Neuronal stem cell (in vitro differentiated cells): ENCODE measurements around the gene NECTIN1.

Experiments used
- DNase-seq: peaks from one replicate; pipeline ENCODE4 v3.0.0-alpha.2; 2013; ENCODE audit warnings: low spot score
- H2AFZ ChIP-seq: one replicate; pipeline ENCODE4 v1.6.1; 2013; ENCODE audit warnings: mild to moderate bottlenecking, low read length, inconsistent platforms
- H2AK5ac ChIP-seq: 2 replicates; pipeline ENCODE4 v1.6.1; 2013; ENCODE audit warnings: low read depth, mild to moderate bottlenecking, inconsistent platforms, low read length, moderate library complexity, mixed read lengths
- H2BK120ac ChIP-seq: 2 replicates; pipeline ENCODE4 v1.6.1; 2013; ENCODE audit warnings: low read depth, mild to moderate bottlenecking, inconsistent platforms, low read length, moderate library complexity, mixed read lengths
- H2BK12ac ChIP-seq: one replicate; pipeline ENCODE4 v1.6.1; 2013; ENCODE audit warnings: low read length, inconsistent platforms
- H2BK15ac ChIP-seq: 2 replicates; pipeline ENCODE4 v1.6.1; 2013; ENCODE audit warnings: mild to moderate bottlenecking, low read length, inconsistent platforms, mixed read lengths
- H2BK5ac ChIP-seq: one replicate; pipeline ENCODE4 v1.6.1; 2013; ENCODE audit warnings: inconsistent platforms, mild to moderate bottlenecking, low read length, moderate library complexity
- H3K14ac ChIP-seq: one replicate; pipeline ENCODE4 v1.6.1; 2013; ENCODE audit warnings: low read length, inconsistent platforms
- H3K18ac ChIP-seq: 2 replicates; pipeline ENCODE4 v1.6.1; 2013; ENCODE audit warnings: low read length, inconsistent platforms
- H3K23ac ChIP-seq: 2 replicates; pipeline ENCODE4 v1.6.1; 2013; ENCODE audit warnings: low read depth, mild to moderate bottlenecking, mixed read lengths, low read length, inconsistent platforms; ENCODE audit not compliant: poor library complexity
- H3K27ac ChIP-seq: replicated peaks from 3 replicates; pipeline ENCODE4 v1.5.1; 2013; ENCODE audit warnings: low read length, inconsistent platforms
- H3K27me3 ChIP-seq, 3 experiments: 2 replicates each; pipeline ENCODE4 v1.6.1; 2013; ENCODE audit warnings: low read length in 3 of 3, mild to moderate bottlenecking in 2 of 3, inconsistent platforms in 1 of 3, low read depth in 1 of 3, mixed read lengths in 1 of 3, moderate library complexity in 1 of 3; ENCODE audit not compliant: control insufficient read depth in 3 of 3, insufficient read depth in 3 of 3
- H3K36me3 ChIP-seq, 2 donors: replicated peaks in 1 of 2; 2 replicates each; pipeline ENCODE4 v1.6.1; 2013; ENCODE audit warnings: low read length in 2 of 2; ENCODE audit not compliant: control insufficient read depth in 2 of 2, insufficient read depth in 2 of 2
- H3K4ac ChIP-seq: 2 replicates; pipeline ENCODE4 v1.6.1; 2013; ENCODE audit warnings: inconsistent platforms, mild to moderate bottlenecking, low read length, moderate library complexity
- H3K4me1 ChIP-seq, 2 donors: 1 replicate in 1 of 2; 2 replicates in 1 of 2; pipeline ENCODE4 v1.6.1; 2013; ENCODE audit warnings: low read length in 2 of 2, low read depth in 1 of 2; ENCODE audit not compliant: control insufficient read depth in 2 of 2, insufficient read depth in 1 of 2
- H3K4me2 ChIP-seq: one replicate; pipeline ENCODE4 v1.6.1; 2013; ENCODE audit warnings: mild to moderate bottlenecking, low read length, inconsistent platforms; ENCODE audit not compliant: insufficient read depth, poor library complexity, severe bottlenecking
- H3K4me3 ChIP-seq, 2 donors: 2 replicates each; pipeline ENCODE4 v1.5.1; 2013; ENCODE audit warnings: low read length in 2 of 2, mild to moderate bottlenecking in 2 of 2, inconsistent platforms in 1 of 2, moderate library complexity in 1 of 2
- H3K79me1 ChIP-seq: one replicate; pipeline ENCODE4 v1.6.1; 2013; ENCODE audit warnings: low read depth, mild to moderate bottlenecking, inconsistent platforms, low read length, moderate library complexity
- H3K9ac ChIP-seq: one replicate; pipeline ENCODE4 v1.6.1; 2013; ENCODE audit warnings: mild to moderate bottlenecking, low read depth, low read length, inconsistent platforms; ENCODE audit not compliant: poor library complexity
- H3K9me3 ChIP-seq, 2 donors: replicated peaks in 1 of 2; 2 replicates each; pipeline versions ENCODE3 to v1.6.1; 2013; ENCODE audit warnings: low read length in 2 of 2, mild to moderate bottlenecking in 2 of 2, inconsistent platforms in 1 of 2, low read depth in 1 of 2, mixed read lengths in 1 of 2, moderate library complexity in 1 of 2; ENCODE audit not compliant: control insufficient read depth in 2 of 2, insufficient read depth in 1 of 2
- H4K8ac ChIP-seq: one replicate; pipeline ENCODE4 v1.6.1; 2013; ENCODE audit warnings: low read depth, mild to moderate bottlenecking, inconsistent platforms, low read length, moderate library complexity
- H4K91ac ChIP-seq: one replicate; pipeline ENCODE4 v1.6.1; 2013; ENCODE audit warnings: low read length, low read depth, mild to moderate bottlenecking, inconsistent platforms; ENCODE audit not compliant: poor library complexity
- WGBS, 2 donors: extraction: QIAGEN DNeasy Blood & Tissue Kit; methylation state at CpG; one replicate each; pipeline ENCODE4 v1.1.7; 2013; ENCODE audit warnings: missing lambda C conversion rate in 2 of 2, mixed read lengths in 1 of 2; ENCODE audit not compliant: insufficient read length in 2 of 2, insufficient replicate concordance in 1 of 2; ENCODE audit errors: extremely low coverage in 2 of 2; 5-methylcytosine and 5-hydroxymethylcytosine counted together

NECTIN1 gene

GRCh38 chr11:119680541-119681360 lies 48.2 kb downstream of the NECTIN1 start:
- H3K79me1 ChIP-seq = peaks cover 22% of the 10 kb centered on the region
- no CpG with 5 or more reads among the region's 11 CpGs for WGBS, 2 donors

GRCh38 chr11:119679346-119679745 lies 49.7 kb downstream of the NECTIN1 start:
- Histone ChIP-seq H2BK5ac (no peak overlapping the region), H2AFZ (no peak overlapping the region), H3K4me2 (no peak overlapping the region), H2BK120ac (no peak overlapping the region), H3K27ac (no peak overlapping the region), H4K8ac (no peak overlapping the region), H3K4me1 (peaks cover 6 to 11% of the 10 kb centered on the region in 2 donors), H3K14ac (no peak overlapping the region), H2BK12ac (no peak overlapping the region), H3K4me3 (no peak overlapping the region), H3K4ac (no peak overlapping the region), H3K79me1 (peaks cover 21% of the 10 kb centered on the region), H3K18ac (no peak overlapping the region), H3K36me3 (peaks cover 34 to 41% of the 10 kb centered on the region in 2 donors), H3K27me3 (no peaks in the 10 kb centered on the region), H4K91ac (no peak overlapping the region), H3K9ac (no peak overlapping the region), H2BK15ac (no peak overlapping the region), H2AK5ac (no peak overlapping the region), H3K23ac (no peak overlapping the region), H3K9me3 (peaks cover 10 to 19% of the 10 kb centered on the region in 2 donors)
- DNase-seq = no peak
- no CpG with 5 or more reads among the region's 7 CpGs for WGBS, 2 donors

More at GRCh38 chr11:119680541-119681360, 48.2 kb downstream of the NECTIN1 start:
- no peak overlapping the region for H3K14ac ChIP-seq
- no peak overlapping the region for H3K4me3 ChIP-seq
- peaks cover 10 to 19% of the 10 kb centered on the region in 2 donors for H3K9me3 ChIP-seq
- H2AFZ ChIP-seq = no peak overlapping the region
- H2AK5ac ChIP-seq = no peak overlapping the region
- H3K27ac ChIP-seq = no peak overlapping the region
- H3K4me1 ChIP-seq = peaks cover 17 to 24% of the 10 kb centered on the region in 2 donors
- H3K23ac ChIP-seq = no peak overlapping the region
- no peak overlapping the region for H2BK120ac ChIP-seq
- no peaks in the 10 kb centered on the region for H3K27me3 ChIP-seq
- H2BK12ac ChIP-seq = no peak overlapping the region
- H2BK15ac ChIP-seq = no peak overlapping the region
- no peak overlapping the region for H2BK5ac ChIP-seq
- no peak overlapping the region for H3K18ac ChIP-seq
- no peak overlapping the region for H3K4me2 ChIP-seq
- DNase-seq = no peak
- no peak overlapping the region for H4K8ac ChIP-seq
- H3K4ac ChIP-seq = no peak overlapping the region
- no peak overlapping the region for H4K91ac ChIP-seq
- peaks cover 24 to 28% of the 10 kb centered on the region in 2 donors for H3K36me3 ChIP-seq
- H3K9ac ChIP-seq = no peak overlapping the region

GRCh38 chr11:119678351-119678750 lies 50.6 kb downstream of the NECTIN1 start:
- Histone ChIP-seq H2BK15ac (no peak overlapping the region), H3K9ac (peak overlapping the region; percentile 34), H3K9me3 (peaks cover 10 to 19% of the 10 kb centered on the region in 2 donors), H3K79me1 (peaks cover 18% of the 10 kb centered on the region), H3K4me1 (peaks cover 2% of the 10 kb centered on the region in 2 donors), H3K23ac (peak overlapping the region; percentile 8), H2BK5ac (no peak overlapping the region), H3K27me3 (no peaks in the 10 kb centered on the region), H2AK5ac (no peak overlapping the region), H4K91ac (no peak overlapping the region), H3K14ac (no peak overlapping the region), H4K8ac (no peak overlapping the region), H3K27ac (no peak overlapping the region), H3K36me3 (peaks cover 44 to 51% of the 10 kb centered on the region in 2 donors), H2AFZ (no peak overlapping the region), H3K4ac (no peak overlapping the region), H2BK12ac (no peak overlapping the region), H3K4me3 (no peak overlapping the region), H2BK120ac (no peak overlapping the region), H3K18ac (no peak overlapping the region), H3K4me2 (no peak overlapping the region)
- WGBS, 2 donors = no CpG with 5 or more reads among the region's 21 CpGs
- no peak for DNase-seq

GRCh38 chr11:119677840-119678239 lies 51.2 kb downstream of the NECTIN1 start:
- H3K27ac ChIP-seq = no peak overlapping the region
- H2BK120ac ChIP-seq = no peak overlapping the region
- H2BK5ac ChIP-seq = no peak overlapping the region
- H3K36me3 ChIP-seq = peaks cover 49 to 51% of the 10 kb centered on the region in 2 donors
- H3K9me3 ChIP-seq = peaks cover 10 to 19% of the 10 kb centered on the region in 2 donors
- H3K14ac ChIP-seq = no peak overlapping the region
- H3K23ac ChIP-seq = peak overlapping the region; percentile 3
- H3K4me2 ChIP-seq = no peak overlapping the region
- no peak overlapping the region for H4K91ac ChIP-seq
- no peak overlapping the region for H2BK12ac ChIP-seq
- H4K8ac ChIP-seq = no peak overlapping the region
- H3K18ac ChIP-seq = no peak overlapping the region
- H2AK5ac ChIP-seq = no peak overlapping the region
- peaks cover 16% of the 10 kb centered on the region for H3K79me1 ChIP-seq
- H3K27me3 ChIP-seq = no peaks in the 10 kb centered on the region
- H2BK15ac ChIP-seq = no peak overlapping the region
- no peak overlapping the region for H3K4me3 ChIP-seq
- no peak for DNase-seq
- WGBS, 2 donors = no CpG with 5 or more reads among the region's 9 CpGs
- H2AFZ ChIP-seq = no peak overlapping the region
- no peak overlapping the region for H3K4ac ChIP-seq
- H3K9ac ChIP-seq = no peak overlapping the region
- peaks cover 2% of the 10 kb centered on the region in 2 donors for H3K4me1 ChIP-seq
